Stimulated activated CD4-positive, alpha-beta T cell treated with anti-CD3 and anti-CD28 coated beads, Interleukin-12 subunit alpha, Interleukin-12 subunit beta, amount 100 ng/mL, for 4 hours (primary cell): ENCODE results near the gene SLC16A3.
"Not testable (repeated sequence)": the region's sequence is repeated elsewhere in the genome, so short reads cannot be mapped to it uniquely, and the experiment has no call there.

Experiments
- DNase-seq: peaks from one replicate; pipeline ENCODE4 v3.0.0-alpha.2; 2020

SLC16A3 gene

GRCh38 chr17:82204831-82205719 lies 23.8 kb upstream of the SLC16A3 start:
- DNase-seq = no peak

DNA sequence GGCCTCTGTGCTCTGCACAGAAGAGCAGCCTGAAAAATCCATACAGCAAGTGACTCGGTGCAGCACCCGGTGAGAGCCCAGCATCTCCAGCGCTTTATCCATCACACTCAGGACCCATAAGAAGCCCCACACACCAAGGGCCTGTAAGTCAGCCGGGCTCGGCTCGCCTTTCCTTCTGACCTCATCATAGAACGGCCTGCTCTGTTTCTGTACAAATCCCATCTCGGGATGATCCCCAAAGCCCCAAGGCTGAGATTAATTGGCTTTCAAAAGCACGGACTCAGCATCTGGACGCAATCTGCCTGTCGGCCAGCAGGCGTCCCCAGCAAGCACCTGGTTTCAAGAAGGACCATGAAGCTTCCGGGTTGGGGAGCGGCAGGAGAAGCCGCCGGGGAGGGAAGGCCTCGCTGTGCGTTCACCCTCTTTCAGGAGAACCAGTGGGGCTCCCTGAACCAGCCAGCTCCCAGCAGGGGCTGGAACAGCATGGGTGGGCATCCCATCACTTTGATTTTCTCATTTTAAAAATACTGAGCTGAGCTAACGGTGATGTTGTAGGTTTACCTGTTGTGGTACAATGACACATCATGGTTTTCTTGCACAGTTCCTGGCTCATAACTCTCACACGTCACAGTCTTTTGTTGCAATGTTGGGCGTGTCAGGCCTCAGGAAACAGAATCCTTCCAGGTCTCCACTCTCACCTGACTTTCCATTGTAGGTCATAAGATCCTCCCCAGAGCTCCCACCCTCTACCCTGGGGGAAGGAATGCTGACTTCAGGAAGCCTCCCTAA lies 22.9 kb upstream of the SLC16A3 start:
- peak; percentile 66 for DNase-seq

GRCh38 chr17:82210655-82211054 lies 18.2 kb upstream of the SLC16A3 start:
- not testable (repeated sequence) for DNase-seq

GRCh38 chr17:82212331-82213250 lies 16.3 kb upstream of the SLC16A3 start, which contains the start of gene CCDC57:
Gene CCDC57 (minus strand): TSS chr17:82212842. CDS start chr17:82201944, 10,898 bp downstream.
- peak; percentile 72 for DNase-seq

DNA sequence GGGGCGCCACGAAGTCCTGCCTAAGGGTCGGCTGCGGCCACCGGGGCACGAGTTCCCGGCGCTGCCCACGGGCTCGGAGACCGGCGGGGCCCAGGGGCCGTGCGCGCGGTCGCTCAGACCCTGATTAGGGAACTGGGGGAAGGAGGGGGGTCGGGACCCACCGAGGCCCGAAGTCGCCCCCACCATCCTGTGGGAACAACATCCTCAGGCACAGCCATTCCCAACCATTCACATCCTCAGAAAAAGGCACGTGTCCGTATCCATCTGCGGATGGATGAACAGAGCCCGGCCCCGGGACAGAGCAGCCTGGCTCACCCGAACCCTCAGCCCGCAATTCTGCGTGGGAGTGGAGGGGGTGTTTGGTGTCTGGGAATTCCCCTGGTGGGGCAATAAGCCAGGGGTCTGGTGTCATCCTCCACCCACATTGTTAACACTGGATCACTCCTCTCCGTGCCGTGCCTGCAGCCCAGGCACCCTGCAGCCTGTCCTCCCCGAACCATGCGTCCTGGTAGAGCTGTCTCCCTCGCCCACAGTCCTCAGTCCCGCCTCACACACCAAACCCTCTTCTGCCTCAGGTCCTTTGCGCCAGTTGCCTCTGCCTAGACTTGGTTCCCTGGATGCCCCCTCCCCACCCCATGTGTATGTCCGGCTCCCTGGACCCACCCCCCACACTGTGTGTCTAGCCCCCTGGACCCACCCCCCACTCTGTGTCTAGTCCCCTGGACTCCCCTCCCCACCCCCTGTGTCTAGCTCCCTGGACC lies 15.4 kb upstream of the SLC16A3 start:
- peak; percentile 63 for DNase-seq

DNA sequence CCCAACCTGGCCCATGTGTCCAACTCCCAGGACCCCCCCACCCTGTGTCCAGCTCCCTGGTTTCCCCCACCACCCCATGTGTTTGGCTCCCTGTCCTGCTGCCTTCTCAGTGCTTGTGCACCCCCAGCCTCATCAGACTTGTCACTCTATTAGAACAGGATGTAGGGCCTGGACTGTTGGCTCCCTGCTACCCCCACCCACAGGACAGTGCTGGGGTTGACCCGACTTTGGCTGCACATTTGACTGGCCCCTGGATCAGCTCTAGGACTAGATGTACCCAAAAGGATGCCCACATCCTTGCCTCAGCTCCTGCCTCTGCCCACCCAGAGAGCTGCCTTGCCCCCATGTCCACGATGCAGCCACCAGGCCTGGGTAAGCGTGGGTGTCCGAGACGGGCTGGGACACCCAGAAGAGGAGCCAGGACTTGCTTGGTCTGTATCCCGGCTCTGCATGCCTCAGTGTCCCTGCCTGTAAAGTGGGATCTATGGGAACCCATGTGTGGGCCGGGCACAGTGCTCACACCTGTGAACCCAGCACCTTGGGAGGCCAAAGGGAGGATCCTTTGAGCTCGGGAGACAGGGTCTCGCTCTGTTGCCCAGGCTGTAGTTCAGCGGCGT lies 14.7 kb upstream of the SLC16A3 start:
- DNase-seq = no peak

GRCh38 chr17:82215095-82215971 lies 13.5 kb upstream of the SLC16A3 start:
- no peak for DNase-seq

DNA sequence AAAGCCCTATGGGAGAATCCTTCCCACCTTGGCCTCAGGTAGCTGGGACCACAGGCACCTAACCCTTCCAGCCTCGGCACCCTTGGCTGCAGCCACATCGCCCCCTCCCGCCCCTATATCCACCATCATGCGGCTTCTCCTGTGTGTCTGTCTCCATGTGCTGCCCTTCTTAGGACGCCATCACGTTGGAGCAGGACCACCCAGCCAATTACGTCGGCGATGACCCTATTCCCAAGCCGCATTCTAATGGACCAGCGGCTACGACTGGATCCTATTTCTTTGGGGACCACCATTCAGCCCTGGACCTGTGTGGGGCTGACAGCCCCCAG lies 12.9 kb upstream of the SLC16A3 start:
- DNase-seq = no peak

- DNase-seq = no peak
These were observed 12.3 kb upstream of the SLC16A3 start for GRCh38 chr17:82216301-82217119.

DNA sequence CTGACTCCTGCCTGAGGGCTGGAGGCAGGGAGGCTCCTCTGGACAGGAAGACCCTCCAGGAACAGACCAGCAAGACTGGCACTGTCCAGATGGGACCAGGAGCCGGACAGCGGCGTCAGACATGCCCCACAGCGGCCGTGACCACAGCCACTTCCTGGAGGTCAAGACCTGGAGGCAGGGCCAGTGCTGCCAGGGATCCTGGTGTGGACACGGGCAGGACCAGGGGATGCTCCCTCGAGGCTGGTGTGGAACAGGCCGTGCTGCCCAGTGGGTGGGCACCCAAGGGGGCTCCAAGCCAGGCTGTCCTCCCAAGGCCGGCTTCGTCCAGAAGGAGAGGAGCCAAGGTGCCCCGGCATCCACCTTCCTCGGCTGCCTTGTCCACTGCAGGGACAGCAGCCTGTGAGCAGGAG lies 11.7 kb upstream of the SLC16A3 start:
- no peak for DNase-seq

GRCh38 chr17:82217530-82218204 lies 11.2 kb upstream of the SLC16A3 start:
- DNase-seq = no peak

DNA sequence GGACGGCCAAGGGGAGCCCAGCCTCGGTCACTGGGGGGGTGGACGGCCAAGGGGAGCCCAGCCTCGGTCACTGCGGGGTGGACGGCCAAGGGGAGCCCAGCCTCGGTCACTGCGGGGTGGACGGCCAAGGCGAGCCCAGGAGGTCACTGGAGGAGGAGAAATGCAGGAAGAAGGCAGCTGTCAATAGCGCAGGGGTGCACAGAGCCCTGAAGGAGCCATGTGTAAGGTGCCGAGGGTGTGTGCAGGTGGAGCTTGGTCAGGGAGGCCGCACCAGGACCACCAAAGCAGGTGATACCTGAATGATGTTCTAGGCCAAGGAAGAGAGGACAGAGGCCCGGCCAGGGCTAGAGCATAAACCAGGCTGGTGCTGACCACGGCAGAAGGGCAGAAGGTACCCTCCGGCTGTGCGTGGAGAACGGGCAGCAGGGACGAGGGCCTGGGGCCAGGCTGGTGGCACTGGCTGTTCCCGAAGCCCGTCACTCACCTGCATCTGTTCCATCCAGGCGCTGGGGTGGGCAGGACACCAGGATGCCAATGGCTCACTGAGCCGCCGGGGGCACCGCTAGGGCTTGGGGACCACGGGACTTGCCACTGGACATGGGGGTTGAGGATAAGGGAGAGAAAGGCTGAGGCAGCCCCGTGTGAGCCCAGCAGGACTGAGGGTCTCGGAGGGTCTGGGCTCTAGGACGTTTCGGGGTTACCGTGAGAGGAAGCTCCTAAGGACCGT lies 10.3 kb upstream of the SLC16A3 start:
- no peak for DNase-seq

DNA sequence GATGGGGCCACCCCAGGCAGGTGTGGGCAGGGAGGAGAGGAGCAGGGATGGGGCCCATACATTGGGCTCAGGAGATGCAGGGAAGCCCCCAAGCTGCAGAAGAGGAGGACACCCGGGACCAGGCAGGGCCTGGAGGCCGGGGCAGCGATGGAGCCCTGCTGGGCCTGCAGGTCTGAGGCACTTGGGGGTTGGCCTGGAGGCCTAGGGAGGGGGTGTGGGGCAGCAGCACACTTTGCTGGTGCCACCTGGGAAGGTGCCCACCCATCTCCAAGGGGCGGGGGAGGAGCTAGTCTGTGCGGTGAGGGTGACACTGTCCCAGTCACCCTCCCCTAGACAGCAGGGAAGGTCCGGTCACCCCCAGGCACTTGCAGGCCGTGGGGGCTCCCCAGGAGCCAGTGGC lies 9.8 kb upstream of the SLC16A3 start:
- DNase-seq = no peak

- no peak for DNase-seq
These were observed 8.8 kb upstream of the SLC16A3 start for GRCh38 chr17:82219753-82220709.

- no peak for DNase-seq
These were observed 7.4 kb upstream of the SLC16A3 start for GRCh38 chr17:82221341-82221902.

GRCh38 chr17:82222816-82223215 lies 6.0 kb upstream of the SLC16A3 start:
- DNase-seq = no peak

- DNase-seq = no peak
These were observed 5.3 kb upstream of the SLC16A3 start for GRCh38 chr17:82223517-82223916.
